ENCODE measurements around the gene VWA8.
"Not testable (repeated sequence)": the region's sequence is repeated elsewhere in the genome, so short reads cannot be mapped to it uniquely, and the experiment has no call there.

VWA8 gene

GRCh38 chr13:41848435-41849255, 112.3 kb downstream of the VWA8 start:
- no peak for DNase-seq

- DNase-seq = no peak
These were observed 113.7 kb downstream of the VWA8 start for GRCh38 chr13:41847216-41847615.

GRCh38 chr13:41842036-41842620, 118.8 kb downstream of the VWA8 start:
- no peak for DNase-seq

GRCh38 chr13:41837629-41838028, 123.3 kb downstream of the VWA8 start:
- DNase-seq = no peak

GRCh38 chr13:41835871-41836270, 125.0 kb downstream of the VWA8 start:
- DNase-seq = no peak

- not testable (repeated sequence) for DNase-seq
These were observed 126.2 kb downstream of the VWA8 start for GRCh38 chr13:41834697-41835096.

- no peak for DNase-seq
These were observed 127.1 kb downstream of the VWA8 start for GRCh38 chr13:41833831-41834230.

- DNase-seq = no peak
These were observed 127.7 kb downstream of the VWA8 start for GRCh38 chr13:41833201-41833600.

GRCh38 chr13:41827507-41828213, 133.2 kb downstream of the VWA8 start:
- no peak for DNase-seq

- DNase-seq = no peak
These were observed 135.2 kb downstream of the VWA8 start for GRCh38 chr13:41825691-41826090.

GRCh38 chr13:41823476-41823875, 137.4 kb downstream of the VWA8 start:
- DNase-seq = no peak

- no peak for DNase-seq
These were observed 138.3 kb downstream of the VWA8 start for GRCh38 chr13:41822560-41822959.

GRCh38 chr13:41821238-41821594, 139.7 kb downstream of the VWA8 start:
- DNase-seq = no peak

GRCh38 chr13:41820581-41821237, 140.2 kb downstream of the VWA8 start:
- DNase-seq = no peak

- no peak for DNase-seq
These were observed 144.9 kb downstream of the VWA8 start for GRCh38 chr13:41816057-41816456.

GRCh38 chr13:41813426-41813825, 147.5 kb downstream of the VWA8 start:
- DNase-seq = no peak

GRCh38 chr13:41812851-41813250, 148.1 kb downstream of the VWA8 start:
- DNase-seq = no peak

GRCh38 chr13:41812237-41812636, 148.7 kb downstream of the VWA8 start:
- no peak for DNase-seq

GRCh38 chr13:41811588-41812021, 149.3 kb downstream of the VWA8 start:
- DNase-seq = no peak

GRCh38 chr13:41809962-41810361, 150.9 kb downstream of the VWA8 start:
- DNase-seq = no peak

- DNase-seq = not testable (repeated sequence)
These were observed 157.5 kb downstream of the VWA8 start for GRCh38 chr13:41803445-41803735.

- no peak for DNase-seq
These were observed 158.0 kb downstream of the VWA8 start for GRCh38 chr13:41802684-41803444.
